HUES64 (cell line): ENCODE data around the gene EFHD1.
A peak's percentile ranks its signal among the peaks of the same experiment; 100 is the strongest.
"Not testable (repeated sequence)": the region's sequence is repeated elsewhere in the genome, so short reads cannot be mapped to it uniquely, and the experiment has no call there.

ENCODE experiments used
- H3K27ac ChIP-seq: 2 replicates; pipeline ENCODE4 v1.7.0; 2013; ENCODE audit warnings: low read depth, low read length, inconsistent platforms
- H3K27me3 ChIP-seq: 2 replicates; pipeline ENCODE4 v1.6.1; 2013; ENCODE audit warnings: mild to moderate bottlenecking, low read length; ENCODE audit not compliant: insufficient read depth
- H3K36me3 ChIP-seq: 2 replicates; pipeline ENCODE4 v1.6.1; 2013; ENCODE audit warnings: mild to moderate bottlenecking, low read length; ENCODE audit not compliant: insufficient read depth
- H3K4me1 ChIP-seq: 2 replicates; pipeline ENCODE4 v1.6.1; 2013; ENCODE audit warnings: mild to moderate bottlenecking, low read length, moderate library complexity; ENCODE audit not compliant: insufficient read depth
- H3K4me3 ChIP-seq: 2 replicates; pipeline ENCODE4 v1.5.1; 2013; ENCODE audit warnings: mild to moderate bottlenecking, low read length, moderate library complexity
- H3K9ac ChIP-seq: 2 replicates; pipeline ENCODE4 v1.6.1; 2013; ENCODE audit warnings: mild to moderate bottlenecking, low read depth, low read length
- H3K9me3 ChIP-seq: 2 replicates; pipeline ENCODE4 v1.6.1; 2013; ENCODE audit warnings: low read depth, low read length; ENCODE audit not compliant: insufficient read depth
- WGBS: fragments of 150-250, 120-280 bp; methylation state at CpG from one replicate; pipeline ENCODE4 v1.1.7; 2013; ENCODE audit warnings: missing lambda C conversion rate; 5-methylcytosine and 5-hydroxymethylcytosine counted together

EFHD1 gene

DNA sequence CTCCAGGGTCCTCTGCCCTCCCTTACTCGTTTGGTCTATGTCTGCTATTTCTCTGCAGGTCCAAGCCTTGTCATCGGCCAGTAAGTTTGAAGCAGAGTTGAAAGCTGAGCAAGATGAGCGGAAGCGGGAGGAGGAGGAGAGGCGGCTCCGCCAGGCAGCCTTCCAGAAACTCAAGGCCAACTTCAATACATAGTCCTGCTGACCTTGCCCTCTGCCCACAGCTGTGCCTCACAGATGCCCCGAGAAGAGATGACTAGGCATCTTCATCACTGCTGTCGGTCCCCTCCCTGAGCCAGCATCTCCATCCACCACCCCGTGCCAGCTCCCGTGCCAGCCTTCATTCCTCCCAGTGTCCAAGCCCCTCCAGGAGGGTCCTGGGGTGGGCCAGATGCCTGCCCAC lies 48.1 kb downstream of the EFHD1 start:
- H3K9me3 ChIP-seq, result no peaks in the 10 kb centered on the region
- H3K36me3 ChIP-seq, result no peaks in the 10 kb centered on the region
- no peak overlapping the region for H3K9ac ChIP-seq
- no peaks in the 10 kb centered on the region for H3K4me1 ChIP-seq
- H3K27me3 ChIP-seq, result no peaks in the 10 kb centered on the region
- H3K27ac ChIP-seq, result no peak overlapping the region
- 90% methylated on average over 10 of the region's 10 CpGs for WGBS
- H3K4me3 ChIP-seq, result no peak overlapping the region

- no peaks in the 10 kb centered on the region for H3K36me3 ChIP-seq
- no peak overlapping the region for H3K9ac ChIP-seq
- H3K9me3 ChIP-seq, result no peaks in the 10 kb centered on the region
- H3K27me3 ChIP-seq, result no peaks in the 10 kb centered on the region
- 50% methylated on average over 1 of the region's 1 CpG for WGBS
- H3K4me3 ChIP-seq, result no peak overlapping the region
- H3K27ac ChIP-seq, result no peak overlapping the region
- H3K4me1 ChIP-seq, result no peaks in the 10 kb centered on the region
Observed at GRCh38 chr2:232683368-232683767, 50.0 kb downstream of the EFHD1 start.

GRCh38 chr2:232685391-232685790 lies 52.0 kb downstream of the EFHD1 start:
- H3K4me1 ChIP-seq, H3K9me3 ChIP-seq, H3K9ac ChIP-seq, H3K27ac ChIP-seq, H3K4me3 ChIP-seq, H3K36me3 ChIP-seq, H3K27me3 ChIP-seq: not testable (repeated sequence)
- 92% methylated on average over 6 of the region's 6 CpGs for WGBS

GRCh38 chr2:232687382-232688160 lies 54.2 kb downstream of the EFHD1 start:
- H3K4me1 ChIP-seq, result no peaks in the 10 kb centered on the region
- no peak overlapping the region for H3K27ac ChIP-seq
- 89% methylated on average over 11 of the region's 11 CpGs for WGBS
- no peak overlapping the region for H3K9ac ChIP-seq
- H3K4me3 ChIP-seq, result no peak overlapping the region
- H3K9me3 ChIP-seq, result no peaks in the 10 kb centered on the region
- no peaks in the 10 kb centered on the region for H3K27me3 ChIP-seq
- no peaks in the 10 kb centered on the region for H3K36me3 ChIP-seq

GRCh38 chr2:232688201-232688600 lies 54.8 kb downstream of the EFHD1 start:
- H3K27ac ChIP-seq, result no peak overlapping the region
- 93% methylated on average over 7 of the region's 7 CpGs for WGBS
- no peak overlapping the region for H3K9ac ChIP-seq
- H3K4me3 ChIP-seq, result no peak overlapping the region
- H3K4me1 ChIP-seq, result no peaks in the 10 kb centered on the region
- H3K27me3 ChIP-seq, result no peaks in the 10 kb centered on the region
- no peaks in the 10 kb centered on the region for H3K9me3 ChIP-seq
- no peaks in the 10 kb centered on the region for H3K36me3 ChIP-seq

GRCh38 chr2:232689152-232689910 lies 55.9 kb downstream of the EFHD1 start:
- no peaks in the 10 kb centered on the region for H3K4me1 ChIP-seq
- no peak overlapping the region for H3K27ac ChIP-seq
- no peak overlapping the region for H3K4me3 ChIP-seq
- H3K9me3 ChIP-seq, result no peaks in the 10 kb centered on the region
- H3K36me3 ChIP-seq, result no peaks in the 10 kb centered on the region
- WGBS, result 88% methylated on average over 3 of the region's 3 CpGs
- no peaks in the 10 kb centered on the region for H3K27me3 ChIP-seq
- no peak overlapping the region for H3K9ac ChIP-seq

GRCh38 chr2:232691117-232691516 lies 57.7 kb downstream of the EFHD1 start:
- not testable (repeated sequence) for H3K27ac ChIP-seq, H3K36me3 ChIP-seq, H3K4me3 ChIP-seq, H3K9ac ChIP-seq, H3K9me3 ChIP-seq, H3K4me1 ChIP-seq, H3K27me3 ChIP-seq
- WGBS, result 98% methylated on average over 12 of the region's 13 CpGs

GRCh38 chr2:232693344-232693743 lies 59.9 kb downstream of the EFHD1 start:
- Histone ChIP-seq H3K9me3 (no peaks in the 10 kb centered on the region), H3K4me3 (no peak overlapping the region), H3K9ac (no peak overlapping the region), H3K36me3 (no peaks in the 10 kb centered on the region), H3K27ac (no peak overlapping the region), H3K27me3 (no peaks in the 10 kb centered on the region), H3K4me1 (peaks cover 5% of the 10 kb centered on the region)
- WGBS, result 93% methylated on average over 4 of the region's 4 CpGs

GRCh38 chr2:232696609-232697058 lies 63.2 kb downstream of the EFHD1 start:
- 55% methylated on average over 10 of the region's 10 CpGs for WGBS
- H3K27ac ChIP-seq, result peak overlapping the region; percentile 70
- peak overlapping the region; percentile 56; the same call in 1 of the 2 replicates for H3K9ac ChIP-seq

GRCh38 chr2:232697059-232697806 lies 63.8 kb downstream of the EFHD1 start, which contains the start of gene GIGYF2:
GIGYF2 (plus strand) TSS chr2:232697331; CDS start chr2:232735198, 37,867 bp downstream.
- under 1% methylated on average over 71 of the region's 71 CpGs for WGBS
- H3K36me3 ChIP-seq, result no peaks in the 10 kb centered on the region
- peak within 1 kb of the TSS; percentile 93 for H3K9ac ChIP-seq
- H3K27me3 ChIP-seq, result no peaks in the 10 kb centered on the region
- H3K27ac ChIP-seq, result peak within 1 kb of the TSS; percentile 88
- no peaks in the 10 kb centered on the region for H3K9me3 ChIP-seq
- peak within 1 kb of the TSS; percentile 97 for H3K4me3 ChIP-seq
- H3K4me1 ChIP-seq, result peaks cover 15% of the 10 kb centered on the region

More at GRCh38 chr2:232696609-232697058, 63.2 kb downstream of the EFHD1 start:
- Histone ChIP-seq H3K36me3 (no peaks in the 10 kb centered on the region), H3K4me3 (peak overlapping the region; percentile 38), H3K27me3 (no peaks in the 10 kb centered on the region), H3K4me1 (peaks cover 15% of the 10 kb centered on the region), H3K9me3 (no peaks in the 10 kb centered on the region)

DNA sequence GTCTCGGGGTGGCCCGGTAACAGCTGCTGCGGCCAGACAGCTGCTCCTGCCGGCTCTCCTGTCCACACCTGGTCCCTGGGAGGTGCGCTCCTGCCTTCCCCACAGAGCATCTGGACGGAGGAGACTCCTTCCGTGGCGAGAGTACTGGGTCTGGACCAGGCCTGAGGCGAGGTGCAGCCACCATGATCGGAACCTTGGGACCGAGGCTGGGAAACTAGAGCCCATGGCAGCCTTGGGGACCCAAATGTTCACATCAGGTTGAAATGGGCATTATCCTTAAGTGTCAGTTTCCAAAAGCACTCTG lies 64.4 kb downstream of the EFHD1 start:
- no peaks in the 10 kb centered on the region for H3K27me3 ChIP-seq
- under 1% methylated on average over 11 of the region's 11 CpGs for WGBS
- H3K9me3 ChIP-seq, result no peaks in the 10 kb centered on the region
- H3K27ac ChIP-seq, result peak overlapping the region; percentile 88
- peaks cover 15% of the 10 kb centered on the region for H3K4me1 ChIP-seq
- H3K4me3 ChIP-seq, result peak overlapping the region; percentile 97
- peak overlapping the region; percentile 93 for H3K9ac ChIP-seq
- H3K36me3 ChIP-seq, result no peaks in the 10 kb centered on the region
